ENCODE data around the gene LRIG1.

The LRIG1 gene

GRCh38 chr3:66406163-66406562 lies 94.7 kb downstream of the LRIG1 start:
- peak in 31 of 51 donors; percentile 18 to 84 (median 58) for DNase-seq

GRCh38 chr3:66405701-66406091 lies 95.1 kb downstream of the LRIG1 start:
- DNase-seq, result peak in 32 of 51 donors; percentile 22 to 86 (median 54)

DNA sequence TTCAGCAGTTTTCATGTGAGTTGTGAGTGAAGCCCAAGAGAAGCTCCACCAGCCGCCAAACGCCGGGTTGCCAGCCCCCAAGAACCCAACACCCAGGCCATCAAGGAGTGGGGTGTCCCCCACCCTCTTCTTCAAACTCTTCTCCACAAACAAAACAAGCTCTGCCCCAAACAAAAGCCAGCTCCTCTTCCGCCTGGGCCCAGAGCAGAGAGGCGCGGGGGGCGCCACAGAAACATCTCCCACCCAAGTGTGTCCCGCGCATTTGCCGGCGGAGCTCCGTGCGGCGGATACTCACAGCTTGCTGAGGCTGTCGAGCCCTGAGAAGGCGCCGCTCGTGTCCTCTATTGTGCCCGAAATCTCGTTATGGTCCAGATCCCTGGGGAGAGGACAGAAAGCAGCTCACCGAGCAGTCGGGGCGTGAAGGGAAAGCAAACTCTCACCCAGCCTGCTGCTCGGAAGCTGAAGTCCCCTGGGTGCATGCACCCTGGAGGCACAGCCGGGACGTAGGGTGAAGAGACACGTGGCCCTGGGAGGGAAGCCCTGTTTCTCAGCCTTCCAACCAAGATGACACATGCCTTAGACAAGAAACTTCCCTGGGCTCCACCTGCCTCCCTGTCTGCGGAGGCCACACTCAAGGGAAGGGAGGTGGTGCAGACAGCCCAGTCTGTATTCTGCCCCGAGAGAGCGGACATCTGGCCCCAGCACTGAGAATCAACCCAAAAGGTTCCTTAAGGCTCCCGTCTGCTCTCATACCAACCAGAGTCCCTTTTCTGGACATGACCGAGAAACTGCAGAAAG lies 95.7 kb downstream of the LRIG1 start:
- DNase-seq, result no peak

- no peak for DNase-seq
These were observed 96.6 kb downstream of the LRIG1 start for GRCh38 chr3:66404197-66404596.

- DNase-seq, result no peak
These were observed 97.4 kb downstream of the LRIG1 start for GRCh38 chr3:66403323-66403990.

DNA sequence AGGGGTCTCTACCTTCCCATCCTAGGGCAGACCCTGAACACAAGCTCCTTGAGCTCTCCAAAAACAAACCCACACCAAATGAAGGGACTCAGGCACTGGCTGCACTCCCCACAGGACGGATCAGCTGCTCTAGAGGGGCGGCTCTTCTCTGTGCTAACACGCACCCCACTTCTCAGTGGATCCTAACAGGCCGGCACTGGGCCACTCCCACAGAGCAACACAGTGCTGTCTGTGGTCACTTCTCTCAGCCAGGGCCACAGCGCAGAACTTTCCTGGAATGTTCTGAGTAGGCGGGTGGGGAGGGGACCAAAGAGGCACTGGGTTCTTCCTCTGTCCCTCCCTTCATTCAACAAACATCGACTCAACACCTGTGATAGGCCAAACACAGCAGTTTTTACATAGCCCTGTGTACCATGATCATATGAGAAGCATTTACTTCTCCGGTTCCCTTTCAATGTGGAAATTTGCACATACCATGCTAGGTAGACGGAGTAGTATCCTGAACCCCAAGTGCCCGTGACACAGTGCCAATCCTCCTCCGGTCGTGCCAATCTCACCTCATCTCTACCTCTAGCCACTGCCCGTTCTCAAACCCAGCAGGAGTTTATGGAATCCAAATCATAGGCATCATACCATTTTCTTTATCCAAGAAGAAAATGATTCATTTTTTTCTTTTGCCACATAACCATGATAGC lies 98.1 kb downstream of the LRIG1 start:
- DNase-seq, result peak in 7 of 51 donors; percentile 9 to 58 (median 29)

DNA sequence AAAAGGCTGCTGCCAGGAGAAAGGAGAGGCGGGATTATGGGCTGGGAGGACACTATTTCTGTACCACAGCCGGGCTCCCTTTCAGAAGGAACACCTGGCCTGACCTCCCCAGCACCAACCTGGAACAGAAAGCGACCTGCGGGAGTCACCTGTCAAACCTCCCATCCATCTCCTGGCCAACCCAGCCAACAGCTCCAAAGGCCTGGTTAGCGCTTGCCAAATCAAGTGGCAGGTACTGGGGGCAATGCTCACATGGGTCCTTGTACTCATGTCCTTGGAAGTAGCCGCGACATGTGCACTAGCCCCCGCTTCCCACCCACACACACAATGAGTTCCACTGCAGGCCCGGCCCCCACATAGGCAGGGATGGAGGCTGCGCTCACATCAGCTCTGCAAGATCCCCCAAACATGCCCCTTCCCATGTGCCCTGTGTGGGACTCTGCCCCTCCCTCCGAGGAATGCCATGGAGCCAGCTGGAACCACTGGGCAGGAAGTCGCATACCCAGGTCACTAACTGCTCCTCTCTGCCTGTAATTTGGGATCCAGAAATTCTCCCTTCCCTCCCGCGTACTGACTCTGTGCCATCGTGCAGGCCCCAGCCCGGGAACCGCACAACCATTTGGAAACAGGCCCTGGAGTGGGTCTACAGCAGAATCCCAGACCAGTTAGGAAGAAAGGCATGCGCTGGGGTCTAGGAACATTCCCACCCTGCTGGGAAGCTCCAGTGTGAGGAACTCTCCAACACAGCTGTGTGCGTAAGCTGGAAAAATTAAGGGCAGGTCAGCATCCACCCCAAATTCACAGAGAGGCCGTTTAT lies 98.9 kb downstream of the LRIG1 start:
- no peak for DNase-seq

DNA sequence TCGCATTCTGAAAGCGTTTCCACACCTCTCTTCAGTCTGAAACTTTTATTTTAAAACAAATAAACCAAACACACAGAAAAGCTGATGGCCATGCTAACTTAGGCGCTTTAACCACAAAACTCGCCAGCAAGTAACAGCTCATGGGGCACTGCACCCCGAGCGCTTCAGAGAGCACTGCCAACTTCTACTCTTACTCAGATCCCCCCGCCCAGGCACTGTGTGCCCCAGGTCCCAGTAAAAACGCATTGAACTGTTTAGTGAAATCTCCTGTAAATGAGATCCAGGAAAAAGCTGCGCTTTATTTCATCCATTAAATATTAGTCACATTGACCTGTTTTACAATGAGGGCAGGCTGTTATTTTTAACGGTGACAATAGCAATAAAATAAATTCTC lies 99.7 kb downstream of the LRIG1 start:
- peak in 1 of 51 donors; percentile 31 for DNase-seq

- DNase-seq, result peak in 6 of 51 donors; percentile 26 to 68 (median 40)
These were observed 100.2 kb downstream of the LRIG1 start for GRCh38 chr3:66400411-66401156.

GRCh38 chr3:66399529-66400232 lies 101.1 kb downstream of the LRIG1 start:
- no peak for DNase-seq

GRCh38 chr3:66398228-66399025 lies 102.4 kb downstream of the LRIG1 start:
- DNase-seq, result no peak

DNA sequence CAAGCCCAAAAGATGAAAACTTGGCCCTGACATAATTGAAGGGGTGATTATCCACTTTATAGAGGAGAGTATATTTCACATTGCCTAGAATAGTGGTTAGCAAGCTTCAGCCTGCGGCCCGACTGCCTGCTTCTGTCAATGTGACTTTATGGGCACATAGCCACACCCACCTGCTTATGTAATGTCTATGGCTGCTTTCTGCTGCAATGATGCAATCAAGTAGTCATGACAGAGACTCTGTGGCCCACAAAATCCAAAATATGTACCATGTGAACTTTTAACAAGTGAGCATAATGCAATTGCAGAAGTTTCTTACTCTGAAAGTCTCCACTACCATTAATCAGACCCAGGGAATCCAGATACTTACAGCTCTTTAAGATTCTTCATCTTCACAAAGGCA lies 103.1 kb downstream of the LRIG1 start:
- DNase-seq, result no peak

DNA sequence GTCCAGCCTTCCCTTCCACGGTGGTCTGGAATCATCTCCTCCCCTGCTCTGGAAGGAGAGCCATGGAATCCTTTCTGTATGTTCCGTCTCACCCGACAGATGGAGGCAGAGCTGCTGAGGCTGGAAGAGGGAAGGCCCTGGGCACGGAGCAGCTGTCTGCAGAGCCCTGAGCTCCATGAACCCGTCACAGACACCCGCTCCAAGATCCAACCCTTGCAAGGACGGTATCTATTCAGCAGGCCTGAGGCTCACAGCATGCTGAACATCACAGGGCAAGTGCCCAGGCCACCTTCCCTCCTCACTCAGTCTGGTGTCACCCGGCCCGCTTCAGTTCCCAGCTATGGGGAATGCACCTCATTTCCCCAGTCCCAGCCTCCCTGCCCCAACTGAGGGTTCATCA lies 103.9 kb downstream of the LRIG1 start:
- DNase-seq, result no peak

DNA sequence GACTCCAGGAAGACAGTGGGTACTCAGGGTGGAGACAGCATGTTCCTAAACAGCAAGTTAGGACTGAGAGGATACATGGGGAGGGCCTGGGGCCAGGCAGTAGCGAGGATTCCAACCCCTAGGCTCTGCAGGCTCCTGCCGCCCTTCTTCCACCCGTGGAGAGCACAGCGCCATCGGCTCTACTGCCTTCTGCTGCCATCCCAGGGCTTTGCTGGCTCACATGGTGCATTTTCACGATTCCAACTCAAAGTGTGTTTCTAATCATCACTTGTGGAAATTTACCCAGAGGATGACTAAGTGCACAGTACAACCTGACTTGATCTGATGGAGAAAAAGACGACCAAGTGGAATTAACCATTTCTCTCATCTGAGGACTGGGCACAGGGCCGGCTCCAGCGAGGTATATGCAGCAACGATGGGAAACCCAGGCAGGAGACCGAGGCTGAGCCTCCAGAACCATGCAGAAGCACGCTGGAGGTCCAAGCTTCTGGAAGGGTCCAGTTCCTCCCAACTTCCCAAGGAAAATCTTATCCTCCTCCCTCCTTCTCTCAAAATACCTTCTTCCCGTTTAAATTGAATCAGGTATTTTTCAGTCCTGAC lies 104.6 kb downstream of the LRIG1 start:
- no peak for DNase-seq

- no peak for DNase-seq
These were observed 105.2 kb downstream of the LRIG1 start for GRCh38 chr3:66395635-66396034.

- peak in 1 of 51 donors; percentile 8 for DNase-seq
These were observed 106.0 kb downstream of the LRIG1 start for GRCh38 chr3:66394753-66395249.

GRCh38 chr3:66394019-66394752 lies 106.6 kb downstream of the LRIG1 start:
- no peak for DNase-seq

Measured in hypothalamus (tissue), 51 donors.